ENCODE results near the gene DHX38.

DNA sequence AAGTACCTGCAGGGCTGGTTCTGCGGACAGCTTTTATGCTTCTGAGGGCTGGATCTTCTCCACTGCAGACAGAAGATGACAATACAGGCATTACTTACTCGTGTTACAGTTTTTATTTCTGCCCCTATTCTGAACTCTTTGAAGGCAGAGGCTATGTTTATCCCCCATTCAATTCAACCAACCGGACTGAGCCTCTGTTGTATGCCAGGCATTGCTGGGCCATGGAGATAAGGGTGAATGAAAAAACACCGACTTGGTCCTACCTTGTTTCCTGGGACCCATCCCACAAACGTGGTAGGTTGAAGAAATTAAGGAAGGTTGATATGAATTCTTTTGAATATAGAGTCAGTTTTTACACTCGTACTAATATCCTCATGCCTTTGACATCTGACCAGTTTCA is 49.4 kb upstream of the DHX38 start:
- TF ChIP-seq FOXM1 (IDR thresholded peaks at IDR 0.05; ENCODE audit: borderline replicate concordance, low read depth) (no peak), TEAD4 (IDR thresholded peaks at IDR 0.05) (no peak), TAF1 (IDR thresholded peaks at IDR 0.05; ENCODE audit: low read depth) (no peak), RAD21 (IDR thresholded peaks at IDR 0.05; ENCODE audit: low read depth) (no peak), EGR1 (IDR thresholded peaks at IDR 0.05) (no peak)
- TF ChIP-seq, protein P1, sequence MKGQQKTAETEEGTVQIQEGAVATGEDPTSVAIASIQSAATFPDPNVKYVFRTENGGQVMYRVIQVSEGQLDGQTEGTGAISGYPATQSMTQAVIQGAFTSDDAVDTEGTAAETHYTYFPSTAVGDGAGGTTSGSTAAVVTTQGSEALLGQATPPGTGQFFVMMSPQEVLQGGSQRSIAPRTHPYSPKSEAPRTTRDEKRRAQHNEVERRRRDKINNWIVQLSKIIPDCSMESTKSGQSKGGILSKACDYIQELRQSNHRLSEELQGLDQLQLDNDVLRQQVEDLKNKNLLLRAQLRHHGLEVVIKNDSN (IDR thresholded peaks at IDR 0.05), result no peak
- TF ChIP-seq, protein P2, sequence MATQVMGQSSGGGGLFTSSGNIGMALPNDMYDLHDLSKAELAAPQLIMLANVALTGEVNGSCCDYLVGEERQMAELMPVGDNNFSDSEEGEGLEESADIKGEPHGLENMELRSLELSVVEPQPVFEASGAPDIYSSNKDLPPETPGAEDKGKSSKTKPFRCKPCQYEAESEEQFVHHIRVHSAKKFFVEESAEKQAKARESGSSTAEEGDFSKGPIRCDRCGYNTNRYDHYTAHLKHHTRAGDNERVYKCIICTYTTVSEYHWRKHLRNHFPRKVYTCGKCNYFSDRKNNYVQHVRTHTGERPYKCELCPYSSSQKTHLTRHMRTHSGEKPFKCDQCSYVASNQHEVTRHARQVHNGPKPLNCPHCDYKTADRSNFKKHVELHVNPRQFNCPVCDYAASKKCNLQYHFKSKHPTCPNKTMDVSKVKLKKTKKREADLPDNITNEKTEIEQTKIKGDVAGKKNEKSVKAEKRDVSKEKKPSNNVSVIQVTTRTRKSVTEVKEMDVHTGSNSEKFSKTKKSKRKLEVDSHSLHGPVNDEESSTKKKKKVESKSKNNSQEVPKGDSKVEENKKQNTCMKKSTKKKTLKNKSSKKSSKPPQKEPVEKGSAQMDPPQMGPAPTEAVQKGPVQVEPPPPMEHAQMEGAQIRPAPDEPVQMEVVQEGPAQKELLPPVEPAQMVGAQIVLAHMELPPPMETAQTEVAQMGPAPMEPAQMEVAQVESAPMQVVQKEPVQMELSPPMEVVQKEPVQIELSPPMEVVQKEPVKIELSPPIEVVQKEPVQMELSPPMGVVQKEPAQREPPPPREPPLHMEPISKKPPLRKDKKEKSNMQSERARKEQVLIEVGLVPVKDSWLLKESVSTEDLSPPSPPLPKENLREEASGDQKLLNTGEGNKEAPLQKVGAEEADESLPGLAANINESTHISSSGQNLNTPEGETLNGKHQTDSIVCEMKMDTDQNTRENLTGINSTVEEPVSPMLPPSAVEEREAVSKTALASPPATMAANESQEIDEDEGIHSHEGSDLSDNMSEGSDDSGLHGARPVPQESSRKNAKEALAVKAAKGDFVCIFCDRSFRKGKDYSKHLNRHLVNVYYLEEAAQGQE (IDR thresholded peaks at IDR 0.05; ENCODE audit: low read depth), result no peak

All from Ishikawa (cell line).